ENCODE measurements around the gene RIPOR1.

The RIPOR1 gene

GRCh38 chr16:67571981-67572431 is 43.4 kb downstream of the RIPOR1 start:
- peaks cover 23% of the 10 kb centered on the region for H3K4me1 Mint-ChIP-seq
- peaks cover 18% of the 10 kb centered on the region for H3K36me3 Mint-ChIP-seq
- ATAC-seq, result no peak
- H3K27ac Mint-ChIP-seq, result no peak overlapping the region
- H3K9me3 Mint-ChIP-seq, result no peaks in the 10 kb centered on the region
- H3K4me3 Mint-ChIP-seq, result no peak overlapping the region
- H3K27me3 Mint-ChIP-seq, result no peaks in the 10 kb centered on the region

- no peak overlapping the region for H3K4me3 Mint-ChIP-seq
- H3K9me3 Mint-ChIP-seq, result no peaks in the 10 kb centered on the region
- no peaks in the 10 kb centered on the region for H3K27me3 Mint-ChIP-seq
Observed at GRCh38 chr16:67579686-67580085, 51.1 kb downstream of the RIPOR1 start.

GRCh38 chr16:67580202-67580601 is 51.6 kb downstream of the RIPOR1 start:
- H3K4me1 Mint-ChIP-seq, result peaks cover 12% of the 10 kb centered on the region
- ATAC-seq, result no peak
- H3K9me3 Mint-ChIP-seq, result no peaks in the 10 kb centered on the region
- H3K4me3 Mint-ChIP-seq, result no peak overlapping the region
- H3K27me3 Mint-ChIP-seq, result no peaks in the 10 kb centered on the region
- peaks cover 27% of the 10 kb centered on the region for H3K36me3 Mint-ChIP-seq
- H3K27ac Mint-ChIP-seq, result peak overlapping the region; percentile 30

More at GRCh38 chr16:67579686-67580085, 51.1 kb downstream of the RIPOR1 start:
- Mint-ChIP-seq H3K4me1 (peaks cover 12% of the 10 kb centered on the region), H3K27ac (peak overlapping the region; percentile 30), H3K36me3 (peaks cover 27% of the 10 kb centered on the region)
- no peak for ATAC-seq

- H3K4me3 Mint-ChIP-seq, result no peak overlapping the region
- no peak overlapping the region for H3K27ac Mint-ChIP-seq
- peaks cover 36% of the 10 kb centered on the region for H3K4me1 Mint-ChIP-seq
Observed at GRCh38 chr16:67593288-67593687, 64.7 kb downstream of the RIPOR1 start.

GRCh38 chr16:67593701-67594100 is 65.1 kb downstream of the RIPOR1 start:
- H3K4me1 Mint-ChIP-seq, result peaks cover 37% of the 10 kb centered on the region
- no peak for ATAC-seq
- no peak overlapping the region for H3K27ac Mint-ChIP-seq

More at GRCh38 chr16:67593288-67593687, 64.7 kb downstream of the RIPOR1 start:
- ATAC-seq, result no peak
- Mint-ChIP-seq H3K36me3 (peaks cover 20% of the 10 kb centered on the region), H3K9me3 (no peaks in the 10 kb centered on the region), H3K27me3 (no peaks in the 10 kb centered on the region)

GRCh38 chr16:67594256-67594915 is 65.8 kb downstream of the RIPOR1 start:
- H3K27ac Mint-ChIP-seq, result no peak overlapping the region
- ATAC-seq, result no peak
- H3K4me1 Mint-ChIP-seq, result peaks cover 41% of the 10 kb centered on the region
- no peaks in the 10 kb centered on the region for H3K9me3 Mint-ChIP-seq
- no peak overlapping the region for H3K4me3 Mint-ChIP-seq
- peaks cover 23% of the 10 kb centered on the region for H3K36me3 Mint-ChIP-seq
- no peaks in the 10 kb centered on the region for H3K27me3 Mint-ChIP-seq

More at GRCh38 chr16:67593701-67594100, 65.1 kb downstream of the RIPOR1 start:
- H3K27me3 Mint-ChIP-seq, result no peaks in the 10 kb centered on the region
- H3K36me3 Mint-ChIP-seq, result peaks cover 22% of the 10 kb centered on the region
- no peaks in the 10 kb centered on the region for H3K9me3 Mint-ChIP-seq
- no peak overlapping the region for H3K4me3 Mint-ChIP-seq

- H3K36me3 Mint-ChIP-seq, result peaks cover 23% of the 10 kb centered on the region
- H3K27me3 Mint-ChIP-seq, result no peaks in the 10 kb centered on the region
- H3K4me1 Mint-ChIP-seq, result peaks cover 47% of the 10 kb centered on the region
- no peak for ATAC-seq
- H3K9me3 Mint-ChIP-seq, result no peaks in the 10 kb centered on the region
- H3K27ac Mint-ChIP-seq, result no peak overlapping the region
- no peak overlapping the region for H3K4me3 Mint-ChIP-seq
Observed at GRCh38 chr16:67594956-67595355, 66.3 kb downstream of the RIPOR1 start.

Measured in stimulated activated memory B cell treated with anti-CD40 and anti-IgM and Interleukin-4, amounts not matched to agents 10 μg/mL and 1 μg/mL and 100 μg/mL, for 72 hours (primary cell).